ENCODE measurements around the gene KLKB1. TPM values are rescaled to one million over a fixed set of nuclear protein-coding genes. Genes with fewer than 3 reads are reported as not detected.

The KLKB1 gene
- polyA plus RNA-seq, 3 donors: 0.28 TPM; not detected in 2

DNA sequence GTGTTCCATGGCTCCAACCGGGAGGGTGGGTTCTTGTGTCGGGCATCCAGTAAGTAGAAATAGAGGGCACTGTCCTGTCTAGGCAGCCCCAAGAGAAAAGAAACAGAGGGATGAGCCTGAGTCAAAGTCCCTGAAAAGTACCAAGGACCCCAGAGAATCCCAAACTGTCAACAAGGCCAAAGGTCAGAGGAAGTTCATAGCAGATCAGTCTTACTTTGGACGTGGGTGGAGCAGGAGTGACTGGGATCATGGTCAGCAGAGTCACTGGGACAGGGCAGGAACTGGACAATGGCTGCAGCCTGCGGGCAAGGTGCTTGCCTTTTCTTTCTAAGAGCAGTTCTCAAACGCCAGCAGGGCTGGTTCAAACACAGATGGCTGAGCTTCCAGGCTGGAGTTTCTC lies 56.0 kb downstream of the KLKB1 start:
- no peak overlapping the region for H3K27ac Mint-ChIP-seq
- Histone ChIP-seq H3K4me2 (replicated peaks; ENCODE audit: extremely low read depth, low read length, poor library complexity, severe bottlenecking) (no peak overlapping the region), H3K9me3 (replicated peaks in 1 of 2; ENCODE audit: control insufficient read depth in 1 of 2, insufficient read depth in 1 of 2, low read length in 2 of 2) (no peaks in the 10 kb centered on the region), H3K27me3 (ENCODE audit: control insufficient read depth in 2 of 2, insufficient read depth in 2 of 2, low read length in 2 of 2) (no peaks in the 10 kb centered on the region), H3K9ac (ENCODE audit: insufficient read depth, low read length, poor library complexity, severe bottlenecking) (no peak overlapping the region), H2AFZ (ENCODE audit: insufficient read depth, low read depth, low read length, poor library complexity, severe bottlenecking) (no peak overlapping the region), H3K27ac (ENCODE audit: low read depth in 1 of 2, low read length in 2 of 2) (no peak overlapping the region), H3K4me1 (ENCODE audit: control insufficient read depth in 1 of 2, insufficient read depth in 2 of 2, low read length in 2 of 2) (no peaks in the 10 kb centered on the region), H3K4me3 (replicated peaks in 1 of 3; ENCODE audit: low read depth in 2 of 3, low read length in 3 of 3) (no peak overlapping the region), H4K20me1 (ENCODE audit: insufficient read depth, low read length) (no peaks in the 10 kb centered on the region), H3K79me2 (ENCODE audit: insufficient read depth, low read length) (no peaks in the 10 kb centered on the region), H3K36me3 (replicated peaks in 1 of 2; ENCODE audit: control insufficient read depth in 1 of 2, insufficient read depth in 2 of 2, low read length in 2 of 2) (no peaks in the 10 kb centered on the region)
- no peak for DNase-seq
- no peaks in the 10 kb centered on the region for H3K4me1 Mint-ChIP-seq
- intact Hi-C loops (cut with micrococcal nuclease): no loop called here
- TF ChIP-seq, protein P1, sequence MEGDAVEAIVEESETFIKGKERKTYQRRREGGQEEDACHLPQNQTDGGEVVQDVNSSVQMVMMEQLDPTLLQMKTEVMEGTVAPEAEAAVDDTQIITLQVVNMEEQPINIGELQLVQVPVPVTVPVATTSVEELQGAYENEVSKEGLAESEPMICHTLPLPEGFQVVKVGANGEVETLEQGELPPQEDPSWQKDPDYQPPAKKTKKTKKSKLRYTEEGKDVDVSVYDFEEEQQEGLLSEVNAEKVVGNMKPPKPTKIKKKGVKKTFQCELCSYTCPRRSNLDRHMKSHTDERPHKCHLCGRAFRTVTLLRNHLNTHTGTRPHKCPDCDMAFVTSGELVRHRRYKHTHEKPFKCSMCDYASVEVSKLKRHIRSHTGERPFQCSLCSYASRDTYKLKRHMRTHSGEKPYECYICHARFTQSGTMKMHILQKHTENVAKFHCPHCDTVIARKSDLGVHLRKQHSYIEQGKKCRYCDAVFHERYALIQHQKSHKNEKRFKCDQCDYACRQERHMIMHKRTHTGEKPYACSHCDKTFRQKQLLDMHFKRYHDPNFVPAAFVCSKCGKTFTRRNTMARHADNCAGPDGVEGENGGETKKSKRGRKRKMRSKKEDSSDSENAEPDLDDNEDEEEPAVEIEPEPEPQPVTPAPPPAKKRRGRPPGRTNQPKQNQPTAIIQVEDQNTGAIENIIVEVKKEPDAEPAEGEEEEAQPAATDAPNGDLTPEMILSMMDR (IDR thresholded peaks at IDR 0.05): no peak
- H3K9me3 Mint-ChIP-seq: no peaks in the 10 kb centered on the region
- WGBS (ENCODE audit: insufficient coverage): 96% methylated on average over 4 of the region's 5 CpGs
- peaks cover 1 to 4% (median 2%) of the 10 kb centered on the region in 3 donors for H3K27me3 Mint-ChIP-seq (ENCODE audit: low read depth in 3 of 3)
- H3K36me3 Mint-ChIP-seq: no peaks in the 10 kb centered on the region
- H3K4me3 Mint-ChIP-seq: no peak overlapping the region

DNA sequence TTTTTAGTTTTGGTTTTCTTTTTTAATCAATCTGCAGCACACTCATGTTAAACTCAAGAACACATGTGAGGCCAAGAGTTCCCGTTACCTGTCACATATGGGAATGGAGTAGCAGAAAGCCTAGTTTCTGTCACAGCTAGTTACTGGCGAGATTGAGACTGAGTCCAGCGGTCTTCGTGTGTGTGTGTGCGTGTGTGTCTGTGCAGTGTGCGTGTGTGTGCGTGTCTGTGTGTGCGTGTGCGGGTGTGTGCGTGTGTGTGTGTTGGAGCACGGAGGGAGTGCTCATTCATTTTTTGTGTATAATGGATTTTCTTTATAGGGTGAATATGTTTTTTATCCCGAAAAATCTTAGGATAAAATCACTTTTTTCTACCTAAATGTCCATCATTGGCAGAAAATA lies 57.8 kb downstream of the KLKB1 start:
- Mint-ChIP-seq H3K36me3 (no peaks in the 10 kb centered on the region), H3K27me3 (ENCODE audit: low read depth in 3 of 3) (peaks cover under 1 to 2% (median 1%) of the 10 kb centered on the region in 3 donors), H3K9me3 (no peaks in the 10 kb centered on the region), H3K4me1 (no peaks in the 10 kb centered on the region), H3K27ac (no peak overlapping the region), H3K4me3 (no peak overlapping the region)
- no peaks in the 10 kb centered on the region for H4K20me1 ChIP-seq (ENCODE audit: insufficient read depth, low read length)
- no peak for DNase-seq
- H3K27ac ChIP-seq (ENCODE audit: low read depth in 1 of 2, low read length in 2 of 2): no peak overlapping the region
- intact Hi-C loops (cut with micrococcal nuclease): no loop called here
- no peaks in the 10 kb centered on the region for H3K36me3 ChIP-seq (replicated peaks in 1 of 2; ENCODE audit: control insufficient read depth in 1 of 2, insufficient read depth in 2 of 2, low read length in 2 of 2)
- TF ChIP-seq, protein P1 (IDR thresholded peaks at IDR 0.05): no peak
- H3K4me3 ChIP-seq (replicated peaks in 1 of 3; ENCODE audit: low read depth in 2 of 3, low read length in 3 of 3): no peak overlapping the region
- no peaks in the 10 kb centered on the region for H3K9me3 ChIP-seq (replicated peaks in 1 of 2; ENCODE audit: control insufficient read depth in 1 of 2, insufficient read depth in 1 of 2, low read length in 2 of 2)
- no peaks in the 10 kb centered on the region for H3K27me3 ChIP-seq (ENCODE audit: control insufficient read depth in 2 of 2, insufficient read depth in 2 of 2, low read length in 2 of 2)
- H2AFZ ChIP-seq (ENCODE audit: insufficient read depth, low read depth, low read length, poor library complexity, severe bottlenecking): no peak overlapping the region
- 98% methylated on average over 7 of the region's 12 CpGs for WGBS (ENCODE audit: insufficient coverage)
- no peak overlapping the region for H3K9ac ChIP-seq (ENCODE audit: insufficient read depth, low read length, poor library complexity, severe bottlenecking)
- no peaks in the 10 kb centered on the region for H3K4me1 ChIP-seq (ENCODE audit: control insufficient read depth in 1 of 2, insufficient read depth in 2 of 2, low read length in 2 of 2)
- H3K4me2 ChIP-seq (replicated peaks; ENCODE audit: extremely low read depth, low read length, poor library complexity, severe bottlenecking): no peak overlapping the region
- H3K79me2 ChIP-seq (ENCODE audit: insufficient read depth, low read length): no peaks in the 10 kb centered on the region

All from CD14-positive monocyte (primary cell).